DMS153 (cell line): Measurements from ENCODE around the gene DDX10.
"Not testable (repeated sequence)": the region's sequence is repeated elsewhere in the genome, so short reads cannot be mapped to it uniquely, and the experiment has no call there.

Source experiments
- DNase-seq: peaks from one replicate; lab custom pipeline; 2025; lab: John Stamatoyannopoulos, UW

DDX10 gene

DNA sequence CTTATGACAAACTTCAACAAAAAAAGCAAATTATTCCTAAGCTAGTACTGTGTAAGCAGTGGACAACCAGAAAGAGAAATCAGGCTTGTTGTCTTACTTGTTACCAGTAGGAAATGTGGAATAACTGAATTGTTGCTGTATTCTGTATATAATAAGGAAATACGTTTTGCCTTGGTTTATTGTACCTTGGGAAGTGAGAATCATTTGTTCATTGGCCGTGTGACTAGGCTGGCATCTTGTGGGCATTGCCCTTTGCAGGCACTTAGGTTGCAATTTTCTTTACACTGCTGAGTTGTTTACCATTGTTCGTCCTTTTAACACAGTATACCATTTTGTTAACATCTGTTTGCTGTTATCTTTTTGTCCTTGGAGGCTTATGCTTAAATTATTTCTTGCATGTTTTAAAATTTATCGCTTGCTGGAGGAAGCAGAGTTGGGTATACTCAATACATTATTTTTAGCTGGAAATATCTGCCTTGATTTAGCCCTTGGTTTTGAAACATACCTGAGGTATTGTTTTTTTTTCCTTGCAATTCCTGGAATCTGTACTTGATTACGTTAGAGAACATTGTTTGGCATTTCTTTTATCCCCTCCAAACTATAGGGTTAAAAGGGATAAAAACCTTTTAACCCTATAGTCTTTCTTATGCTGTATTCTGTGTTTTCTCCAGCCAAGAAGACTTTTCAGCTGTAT, 109.3 kb downstream of the DDX10 start:
- no peak for DNase-seq

DNA sequence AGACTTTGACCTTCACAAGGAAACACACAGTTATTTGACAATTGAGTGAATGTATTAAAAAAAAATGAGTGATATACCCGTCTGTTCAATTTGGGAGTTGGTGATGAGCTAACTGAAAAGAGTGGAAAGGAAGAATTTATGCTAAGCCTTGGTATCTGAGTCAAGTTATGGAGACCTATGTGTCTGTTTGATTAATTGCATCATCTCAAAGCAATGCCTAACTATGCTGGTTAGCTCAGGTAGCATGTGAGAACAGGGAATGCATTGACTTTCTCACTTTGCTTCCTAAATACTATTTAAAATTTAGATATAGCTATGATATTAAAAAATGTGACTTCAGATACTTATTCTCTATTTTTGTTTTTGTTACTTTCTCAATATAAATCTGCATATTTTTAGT, 110.5 kb downstream of the DDX10 start:
- no peak for DNase-seq

DNA sequence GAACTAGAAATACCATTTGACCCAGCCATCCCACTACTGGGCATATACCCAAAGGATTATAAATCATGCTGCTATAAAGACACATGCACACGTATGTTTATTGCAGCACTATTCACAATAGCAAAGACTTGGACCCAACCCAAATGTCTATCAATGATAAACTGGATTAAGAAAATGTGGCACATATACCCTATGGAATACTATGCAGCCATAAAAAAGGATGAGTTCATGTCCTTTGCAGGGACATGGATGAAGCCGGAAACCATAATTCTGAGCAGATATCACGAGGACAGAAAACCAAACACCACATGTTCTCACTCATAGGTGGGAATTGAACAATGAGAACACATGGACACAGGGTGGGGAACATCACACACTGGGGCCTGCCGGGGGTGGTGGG, 114.3 kb downstream of the DDX10 start:
- DNase-seq, result not testable (repeated sequence)

DNA sequence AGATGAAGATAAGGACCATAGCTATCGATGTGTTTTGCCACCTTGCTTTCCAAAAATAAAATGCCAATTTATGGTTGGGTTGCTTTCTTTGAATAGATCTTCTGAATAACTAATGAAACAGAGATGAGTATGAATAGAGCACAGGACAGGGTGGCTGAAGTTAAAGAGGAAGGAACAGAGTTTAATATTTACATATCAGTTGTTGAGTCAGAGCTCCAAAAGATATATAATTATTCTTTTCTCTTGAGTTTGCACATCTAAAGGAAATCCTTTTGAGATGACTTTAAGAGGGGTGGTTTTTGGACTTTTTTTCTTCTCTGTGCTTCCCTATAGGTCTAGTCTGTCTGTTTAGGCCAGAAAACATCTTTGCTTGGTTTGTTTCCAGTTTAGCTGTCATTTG, 115.2 kb downstream of the DDX10 start:
- no peak for DNase-seq

DNA sequence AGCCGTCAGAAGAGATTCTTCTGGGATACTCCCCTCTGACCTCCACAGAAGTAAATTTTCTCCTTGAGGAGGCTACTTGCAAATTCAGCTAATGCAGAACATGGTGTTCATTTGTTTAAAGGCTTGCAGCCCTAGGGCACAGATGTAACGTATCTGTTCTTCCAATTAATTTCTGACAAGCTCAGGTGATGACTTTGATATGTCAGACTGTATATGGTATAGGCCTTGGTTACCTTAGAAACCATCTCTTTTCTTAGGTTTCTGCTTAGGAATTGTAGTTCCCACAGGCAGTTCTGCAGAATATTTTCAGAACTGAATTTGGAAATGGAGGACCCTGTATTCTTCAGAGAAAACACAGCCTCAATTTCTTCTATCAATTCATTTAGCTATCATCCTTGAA, 117.1 kb downstream of the DDX10 start:
- no peak for DNase-seq

DNA sequence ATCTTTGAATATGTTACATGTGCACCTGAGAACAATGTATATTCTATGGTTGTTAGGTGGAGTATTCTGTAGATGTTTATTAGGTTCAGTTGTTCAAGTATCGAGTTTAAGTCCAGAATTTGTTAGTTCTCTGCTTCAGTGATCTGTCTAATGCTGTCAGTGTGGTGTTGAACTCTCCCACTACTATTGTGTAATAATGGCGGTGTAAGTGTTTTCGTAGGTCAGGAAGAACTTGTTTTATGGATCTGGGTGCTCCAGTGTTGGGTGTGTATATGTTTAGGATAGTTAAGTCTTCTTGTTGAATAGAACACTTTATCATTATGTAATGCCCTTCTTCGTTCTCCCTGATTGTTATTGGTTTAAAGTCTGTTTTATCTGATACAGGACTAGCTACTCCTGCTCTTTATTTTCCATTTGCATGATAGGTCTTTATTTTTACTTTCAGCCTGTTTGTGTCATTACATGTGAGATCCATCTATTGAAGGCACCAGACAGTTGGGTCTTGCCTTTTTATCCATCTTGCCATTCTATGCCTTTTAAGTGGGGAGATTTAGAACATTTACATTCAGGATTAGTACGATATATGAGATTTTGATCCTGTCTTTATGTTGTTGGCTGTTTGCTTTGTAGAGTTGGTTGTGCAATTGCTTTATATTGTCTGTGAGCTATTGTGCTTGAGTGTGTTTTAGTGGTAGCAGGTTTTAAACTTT, 121.6 kb downstream of the DDX10 start:
- DNase-seq, result peak; percentile 18

DNA sequence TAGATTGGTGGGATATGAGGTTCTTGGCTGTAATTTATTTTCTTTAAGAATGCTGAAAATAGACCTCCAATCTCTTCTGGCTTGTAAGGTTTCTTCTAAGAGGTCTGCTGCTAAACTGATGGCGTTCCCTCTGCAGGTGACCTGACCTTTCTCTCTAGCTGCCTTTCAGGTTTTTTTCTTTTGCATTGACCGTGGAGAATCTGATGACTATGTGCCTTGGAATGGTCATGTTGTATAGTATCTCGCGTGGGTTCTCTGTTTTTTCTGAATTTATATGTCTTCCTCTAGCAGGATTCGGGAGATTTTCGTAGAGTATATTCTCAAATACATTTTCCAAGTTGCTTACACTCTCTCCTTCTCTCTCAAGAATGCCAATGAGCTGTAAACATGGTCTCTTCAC, 122.2 kb downstream of the DDX10 start:
- DNase-seq, result no peak

DNA sequence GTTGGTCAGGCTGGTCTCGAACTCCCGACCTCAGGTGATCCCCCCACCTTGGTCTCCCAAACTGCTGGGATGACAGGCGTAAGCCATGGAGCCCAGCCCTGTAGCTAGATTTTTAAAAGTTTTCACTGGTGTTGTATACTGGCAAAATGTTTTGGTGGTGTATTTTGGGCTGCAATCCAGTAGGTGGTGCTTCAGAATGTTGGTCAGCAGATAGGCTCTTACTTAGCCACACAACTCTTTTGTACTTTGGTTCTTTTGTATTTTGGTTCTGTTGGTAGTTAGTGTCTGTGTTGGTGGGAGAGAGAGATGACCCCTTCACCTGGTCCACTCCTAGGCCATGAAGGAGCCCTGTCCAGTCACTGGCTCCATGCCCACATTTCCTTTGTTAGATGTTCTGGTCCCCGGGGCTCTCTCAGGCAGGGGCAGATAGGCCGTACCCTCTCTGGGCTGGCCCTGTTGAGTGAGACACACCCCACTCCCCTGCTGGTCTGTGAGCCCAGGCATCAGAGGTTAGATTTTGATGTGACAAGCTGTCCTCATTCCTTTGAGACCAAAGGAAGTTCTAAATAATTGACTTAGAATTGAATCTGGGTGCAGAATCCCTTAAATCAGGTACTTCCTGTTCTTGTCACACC, 123.8 kb downstream of the DDX10 start:
- no peak for DNase-seq

DNA sequence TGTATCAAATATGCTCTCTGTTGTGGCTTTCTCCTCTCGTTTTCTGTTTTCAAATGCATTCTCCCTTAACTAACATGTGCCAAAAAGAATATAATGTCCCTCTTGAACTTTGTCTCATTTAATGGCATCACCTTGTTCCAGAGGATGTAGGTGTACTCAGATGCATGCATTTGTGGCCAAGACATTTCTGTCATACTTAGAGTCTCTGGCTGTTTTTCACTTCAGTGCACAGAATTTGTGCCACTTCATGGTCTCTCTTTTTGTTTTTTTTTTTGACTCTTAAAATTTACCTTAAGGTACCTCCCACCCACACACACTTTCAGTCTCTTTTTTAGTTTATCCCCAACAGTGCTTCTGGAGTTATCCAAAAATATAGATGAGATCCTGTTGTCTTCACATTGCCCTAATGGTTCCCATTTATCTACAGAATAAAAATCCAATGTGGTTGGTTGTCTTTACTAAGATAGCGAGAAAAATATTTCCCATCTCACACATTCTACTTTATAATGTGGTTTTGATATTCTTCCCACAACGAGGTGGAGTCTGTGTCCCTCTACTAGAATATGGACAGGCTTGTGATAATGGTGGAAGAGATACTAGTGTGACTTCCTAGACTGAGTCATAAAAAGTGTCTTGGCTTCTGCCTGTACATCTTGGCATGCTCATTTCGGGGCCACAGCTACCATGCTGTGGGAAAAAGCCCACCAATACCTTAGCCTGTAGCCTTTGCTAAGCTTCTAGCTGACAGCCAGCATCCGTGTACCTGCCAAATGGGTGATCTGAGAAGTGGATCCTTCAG, 125.8 kb downstream of the DDX10 start:
- DNase-seq, result no peak

DNA sequence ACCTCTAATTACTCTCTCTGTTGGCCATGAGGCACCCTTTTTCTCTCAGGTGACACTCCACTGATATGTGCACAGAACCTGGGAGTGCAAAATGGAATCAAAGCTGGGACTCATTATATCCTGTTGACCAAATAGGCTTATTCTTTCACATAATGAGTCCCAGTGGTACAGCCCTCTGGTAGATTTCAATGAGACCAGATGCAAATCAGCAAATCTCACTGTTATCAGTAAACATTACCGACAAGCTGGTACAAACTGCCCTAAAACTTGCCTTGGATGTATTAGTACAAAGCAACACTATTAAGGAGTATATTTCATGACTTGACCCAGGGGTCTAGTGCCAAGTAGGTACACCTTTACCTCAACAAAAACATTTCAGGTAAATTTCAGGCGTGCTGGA, 128.3 kb downstream of the DDX10 start:
- DNase-seq, result no peak

DNA sequence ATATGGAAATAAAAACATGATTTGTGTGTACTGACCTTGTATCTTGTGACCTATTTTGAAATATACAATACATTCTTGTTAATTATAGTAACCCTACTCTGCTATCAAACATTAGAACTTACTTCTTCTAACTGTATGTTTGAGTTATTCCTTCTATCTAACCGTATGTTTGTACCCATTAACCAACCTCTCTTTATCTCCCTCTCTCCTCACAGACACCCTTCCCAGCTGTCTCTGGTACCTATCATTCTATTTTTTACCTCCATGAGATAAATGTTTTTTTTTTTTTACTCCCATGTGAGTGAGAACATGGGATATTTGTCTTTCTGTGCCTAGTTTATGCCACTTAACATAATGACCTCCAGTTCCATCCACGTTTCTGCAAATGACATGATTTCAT, 128.7 kb downstream of the DDX10 start:
- DNase-seq, result peak; percentile 21

DNA sequence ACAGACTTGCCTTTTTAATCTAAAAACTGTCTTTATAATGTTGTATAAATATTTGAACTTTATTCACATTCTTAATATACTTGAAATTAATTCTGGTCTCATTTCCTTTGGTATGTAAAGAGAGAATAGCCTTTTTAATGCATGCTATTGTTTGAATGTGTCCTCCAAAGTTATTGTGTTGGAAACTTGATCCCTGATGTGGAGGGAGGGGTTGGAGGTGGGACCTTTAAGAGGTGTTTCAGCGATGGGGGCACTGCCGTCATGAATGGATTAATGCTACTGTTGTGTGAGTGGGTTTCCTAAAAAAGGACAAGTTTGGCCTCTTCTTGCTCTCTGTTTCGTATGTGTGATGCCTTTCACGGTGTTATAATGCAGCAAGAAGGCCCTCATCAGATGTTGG, 131.7 kb downstream of the DDX10 start:
- DNase-seq, result no peak

DNA sequence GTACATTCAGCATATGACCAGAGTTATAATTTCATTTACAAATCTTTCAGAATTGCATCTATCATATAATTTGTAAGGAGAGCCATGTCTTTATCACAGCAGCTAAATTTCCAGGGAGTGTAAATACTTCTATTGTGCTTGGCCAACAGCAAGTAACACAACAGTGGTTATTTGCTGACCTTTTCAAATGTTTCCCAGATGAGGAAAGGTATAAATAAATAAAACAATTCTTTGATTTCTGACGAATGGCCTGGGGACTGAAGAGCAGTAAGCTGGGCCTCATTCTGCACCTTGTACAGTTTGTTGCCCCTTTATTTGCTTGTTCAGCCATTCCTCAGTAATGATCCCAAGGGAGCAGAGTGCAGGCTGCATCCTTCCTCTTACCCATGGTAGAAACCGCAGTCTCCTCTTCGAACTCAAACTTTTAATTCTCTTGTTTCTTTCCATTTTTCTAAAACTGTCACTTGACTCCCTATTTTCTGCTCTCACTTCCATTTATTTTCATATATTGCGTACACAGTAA, 132.8 kb downstream of the DDX10 start:
- DNase-seq, result no peak

DNA sequence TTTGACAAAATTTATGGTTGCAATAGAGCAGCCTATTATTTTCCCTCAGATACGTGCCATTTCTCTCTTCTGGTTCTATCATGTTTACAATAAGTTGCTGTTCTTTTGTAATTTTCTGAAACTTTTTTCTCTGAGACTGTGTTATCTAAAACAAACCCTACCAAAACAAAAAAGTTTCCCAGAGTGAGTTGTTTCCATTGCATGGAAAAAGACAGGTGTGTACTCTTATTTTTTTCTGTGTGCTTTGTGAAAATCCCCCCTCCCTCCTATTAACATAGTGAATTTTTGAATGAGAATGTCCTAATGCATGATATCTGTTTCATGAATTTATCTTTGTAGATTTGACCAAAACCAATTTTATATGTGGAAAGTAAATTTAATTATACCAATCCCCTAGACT, 137.6 kb downstream of the DDX10 start:
- DNase-seq, result no peak

DNA sequence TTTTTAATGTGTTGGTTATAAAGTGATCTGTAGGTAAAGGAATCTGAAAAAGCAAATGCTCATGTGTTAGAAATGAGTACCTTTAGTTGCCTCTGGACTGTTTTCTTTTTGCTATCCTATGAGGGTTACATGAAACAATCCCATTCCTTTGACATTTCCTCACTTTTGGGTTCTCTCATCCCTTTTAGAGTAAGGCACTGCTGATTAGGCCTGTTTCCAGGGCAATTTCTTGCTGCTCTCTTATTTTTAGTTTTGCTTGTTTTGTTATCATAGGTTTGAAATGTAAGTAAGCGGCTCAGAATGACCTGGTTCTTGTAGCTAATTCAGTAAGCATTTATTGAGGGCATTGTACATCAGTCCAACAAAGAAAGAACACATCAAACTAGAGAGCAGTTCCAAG, 138.9 kb downstream of the DDX10 start:
- DNase-seq, result no peak

DNA sequence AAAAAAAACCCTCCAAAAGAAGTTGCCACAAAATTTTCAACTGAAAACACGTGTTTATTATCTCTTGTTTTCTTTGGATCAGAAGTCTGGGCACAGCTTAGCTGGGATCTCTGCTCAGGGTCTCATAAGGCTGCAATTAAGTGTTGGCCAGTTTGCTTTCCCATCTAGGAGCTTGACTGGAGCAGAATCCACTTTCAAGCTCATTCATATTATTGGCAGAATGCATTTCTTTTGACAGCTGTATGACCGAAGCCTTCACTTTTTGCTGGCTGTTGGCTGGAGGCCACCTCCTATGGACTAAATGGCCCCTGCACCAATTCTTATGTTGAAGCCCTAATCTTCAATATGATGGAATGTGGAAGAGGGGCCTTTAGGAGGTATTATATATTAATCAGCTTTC, 139.6 kb downstream of the DDX10 start:
- DNase-seq, result no peak

DNA sequence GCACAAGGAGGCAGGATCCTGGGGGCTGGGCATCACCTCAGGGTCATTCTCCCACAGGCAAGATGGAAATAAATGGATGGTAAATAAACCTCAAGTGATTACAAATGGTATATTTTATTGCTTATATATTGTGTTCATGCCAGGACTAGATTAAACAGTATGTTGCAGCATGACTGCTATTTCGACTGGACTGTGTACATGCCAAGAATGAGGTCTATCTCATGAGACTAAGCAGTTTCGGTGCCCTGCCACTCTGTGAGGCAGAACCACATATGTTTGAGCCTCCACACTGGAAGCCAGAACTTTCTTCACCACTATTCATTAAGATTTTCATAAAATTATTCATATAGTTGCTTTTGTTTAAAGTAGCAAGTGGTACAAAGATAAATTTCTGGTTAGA, 140.2 kb downstream of the DDX10 start:
- DNase-seq, result no peak

DNA sequence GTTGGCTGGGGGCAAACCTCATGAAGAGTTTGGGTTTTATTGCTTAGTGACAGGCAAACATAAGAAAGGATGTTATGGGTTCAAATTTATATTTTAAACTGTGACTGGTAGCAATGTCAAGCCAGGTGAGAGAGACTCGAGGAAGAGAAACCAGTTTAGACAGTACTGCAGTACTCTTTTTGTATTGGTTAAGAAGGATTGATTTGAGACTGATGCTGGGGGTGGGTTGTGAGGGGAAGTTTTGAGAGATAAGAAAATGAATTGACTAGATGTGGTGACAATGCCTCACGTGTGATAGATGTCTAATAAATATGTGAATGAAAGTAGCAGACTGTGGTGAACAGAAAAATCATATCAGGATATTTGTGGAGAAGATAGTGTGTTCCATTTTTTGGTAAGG, 142.4 kb downstream of the DDX10 start:
- no peak for DNase-seq

DNA sequence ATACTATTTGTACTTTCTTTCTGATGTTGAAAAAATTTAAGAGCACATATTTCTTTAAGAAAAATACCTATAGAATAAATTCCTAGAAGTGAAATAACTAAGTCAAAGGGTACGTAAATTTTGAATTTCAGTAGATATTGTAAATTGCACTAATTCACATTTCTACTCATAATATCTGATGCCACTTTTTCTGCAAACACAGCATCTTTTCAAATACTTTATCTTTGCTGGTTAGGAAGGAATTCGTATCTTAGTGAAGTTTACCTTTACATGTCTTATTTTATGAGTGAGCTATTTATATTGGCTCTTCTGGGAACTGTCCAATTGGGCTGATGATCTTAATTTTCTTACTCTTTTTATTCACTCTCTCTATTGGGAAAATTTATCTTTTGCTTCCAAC, 148.2 kb downstream of the DDX10 start:
- DNase-seq, result no peak

DNA sequence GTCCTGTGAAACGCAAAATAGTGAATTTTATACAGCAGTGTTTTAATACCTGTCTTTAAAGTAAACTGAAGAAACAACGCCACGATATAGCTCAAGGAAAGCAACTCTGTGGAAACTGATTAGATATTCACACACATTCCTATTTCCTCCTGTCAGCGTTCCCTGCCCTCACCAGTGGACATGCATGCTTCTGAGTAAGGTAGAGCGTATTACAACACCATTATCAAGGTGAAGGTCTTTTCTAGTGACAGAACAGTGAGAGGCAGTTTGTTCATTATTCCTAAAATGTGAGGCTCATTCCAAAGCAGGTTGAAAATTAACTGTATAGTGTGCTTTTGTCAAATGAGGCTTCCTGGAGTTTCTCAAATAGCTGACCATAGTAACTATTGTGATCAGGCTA, 153.1 kb downstream of the DDX10 start:
- no peak for DNase-seq

DNA sequence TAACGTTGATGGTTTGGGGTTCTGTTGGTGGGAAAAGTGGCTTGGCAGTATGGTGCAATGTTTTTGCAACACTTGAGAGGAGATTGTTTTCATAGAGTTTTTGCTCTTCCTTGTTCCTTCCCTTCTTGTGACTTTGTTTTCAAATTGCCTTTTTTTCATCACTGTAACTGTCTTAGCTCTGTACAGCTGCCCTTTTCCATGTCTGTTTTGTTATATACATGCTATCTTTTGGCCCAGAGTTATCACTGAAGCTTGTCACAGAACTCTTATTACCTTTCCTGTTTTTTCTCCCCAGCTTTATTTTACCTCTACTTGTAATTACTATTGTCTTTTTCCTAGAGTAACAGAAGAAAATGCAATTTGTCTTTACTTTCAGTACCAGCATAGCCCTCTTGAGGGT, 154.1 kb downstream of the DDX10 start:
- no peak for DNase-seq

DNA sequence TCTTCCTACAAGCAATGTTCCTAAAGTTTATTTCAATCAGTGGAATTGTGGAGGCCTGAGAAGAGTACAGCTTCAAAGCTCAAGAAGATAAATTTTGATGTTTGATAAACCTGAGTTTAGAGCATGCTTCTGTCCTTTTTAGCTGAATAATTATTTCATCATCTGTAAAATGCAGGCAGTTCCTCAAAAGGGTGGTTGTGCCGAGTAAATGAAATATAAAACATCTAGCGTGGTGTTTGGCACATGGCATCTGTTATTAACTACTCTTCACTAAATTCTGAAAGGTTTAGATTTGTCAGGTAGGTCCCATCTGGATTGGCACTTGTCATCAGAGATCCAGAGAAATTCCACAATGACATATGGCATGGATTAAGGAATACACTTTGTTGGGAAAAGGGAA, 155.1 kb downstream of the DDX10 start:
- no peak for DNase-seq
